Activated CD4-positive, CD25-positive, alpha-beta regulatory T cell treated with anti-CD3 and anti-CD28 coated beads, Interleukin-2, amount 50 U/mL, for 24 hours (primary cell): ENCODE measurements around the gene SPPL3.
"Not testable (repeated sequence)": the region's sequence is repeated elsewhere in the genome, so short reads cannot be mapped to it uniquely, and the experiment has no call there.

Experiments used
- ATAC-seq, 2 donors: fragments of 150-1000 bp; cut with Tn5 transposase; one replicate each; pipeline ENCODE4 v1.10.0; 2021; ENCODE audit warnings: mild to moderate bottlenecking in 1 of 2, moderate library complexity in 1 of 2

Gene SPPL3

GRCh38 chr12:120740871-120741270, 163.3 kb downstream of the SPPL3 start:
- no peak for ATAC-seq

GRCh38 chr12:120739821-120740613, 164.1 kb downstream of the SPPL3 start:
- ATAC-seq, result no peak

GRCh38 chr12:120739031-120739762, 165.0 kb downstream of the SPPL3 start:
- ATAC-seq, result no peak

- no peak for ATAC-seq
These were observed 165.7 kb downstream of the SPPL3 start for GRCh38 chr12:120738252-120739030.

GRCh38 chr12:120737557-120738251, 166.5 kb downstream of the SPPL3 start:
- ATAC-seq, result no peak

- ATAC-seq, result no peak
These were observed 167.5 kb downstream of the SPPL3 start for GRCh38 chr12:120736404-120737331.

GRCh38 chr12:120735181-120735580, 169.0 kb downstream of the SPPL3 start:
- no peak for ATAC-seq

- no peak for ATAC-seq
These were observed 169.9 kb downstream of the SPPL3 start for GRCh38 chr12:120734210-120734609.

- no peak for ATAC-seq
These were observed 170.6 kb downstream of the SPPL3 start for GRCh38 chr12:120733574-120733973.

GRCh38 chr12:120732198-120732597, 172.0 kb downstream of the SPPL3 start:
- ATAC-seq, result not testable (repeated sequence)

- ATAC-seq, result no peak
These were observed 177.2 kb downstream of the SPPL3 start for GRCh38 chr12:120726961-120727360.

- ATAC-seq, result no peak
These were observed 177.7 kb downstream of the SPPL3 start for GRCh38 chr12:120726510-120726793.

- ATAC-seq, result peak; percentile 100
These were observed 178.3 kb downstream of the SPPL3 start, which contains the start of gene ACADS for GRCh38 chr12:120725659-120726509. ACADS (plus strand) TSS chr12:120725826; CDS start chr12:120725886, 60 bp downstream.

- ATAC-seq, result no peak
These were observed 179.0 kb downstream of the SPPL3 start for GRCh38 chr12:120725151-120725658.

- ATAC-seq, result no peak
These were observed 179.4 kb downstream of the SPPL3 start for GRCh38 chr12:120724720-120725119.

GRCh38 chr12:120722784-120723183, 181.4 kb downstream of the SPPL3 start:
- no peak for ATAC-seq

GRCh38 chr12:120721866-120722265, 182.3 kb downstream of the SPPL3 start:
- no peak for ATAC-seq

GRCh38 chr12:120720987-120721801, 183.0 kb downstream of the SPPL3 start:
- ATAC-seq, result no peak

- ATAC-seq, result no peak
These were observed 183.7 kb downstream of the SPPL3 start for GRCh38 chr12:120720234-120720986.
